Epithelial cell of prostate (primary cell): ENCODE results near the gene FSTL4.
A peak's percentile ranks its signal among the peaks of the same experiment; 100 is the strongest.

Experiments used
- DNase-seq: peaks from one replicate; pipeline ENCODE4 v3.0.0-alpha.2; 2011; ENCODE audit warnings: low read depth, low spot score
- H3K27ac ChIP-seq: fragments of 450-650 bp; 2 replicates; pipeline ENCODE4 v1.5.1; 2017; ENCODE audit warnings: mild to moderate bottlenecking

Gene FSTL4

DNA sequence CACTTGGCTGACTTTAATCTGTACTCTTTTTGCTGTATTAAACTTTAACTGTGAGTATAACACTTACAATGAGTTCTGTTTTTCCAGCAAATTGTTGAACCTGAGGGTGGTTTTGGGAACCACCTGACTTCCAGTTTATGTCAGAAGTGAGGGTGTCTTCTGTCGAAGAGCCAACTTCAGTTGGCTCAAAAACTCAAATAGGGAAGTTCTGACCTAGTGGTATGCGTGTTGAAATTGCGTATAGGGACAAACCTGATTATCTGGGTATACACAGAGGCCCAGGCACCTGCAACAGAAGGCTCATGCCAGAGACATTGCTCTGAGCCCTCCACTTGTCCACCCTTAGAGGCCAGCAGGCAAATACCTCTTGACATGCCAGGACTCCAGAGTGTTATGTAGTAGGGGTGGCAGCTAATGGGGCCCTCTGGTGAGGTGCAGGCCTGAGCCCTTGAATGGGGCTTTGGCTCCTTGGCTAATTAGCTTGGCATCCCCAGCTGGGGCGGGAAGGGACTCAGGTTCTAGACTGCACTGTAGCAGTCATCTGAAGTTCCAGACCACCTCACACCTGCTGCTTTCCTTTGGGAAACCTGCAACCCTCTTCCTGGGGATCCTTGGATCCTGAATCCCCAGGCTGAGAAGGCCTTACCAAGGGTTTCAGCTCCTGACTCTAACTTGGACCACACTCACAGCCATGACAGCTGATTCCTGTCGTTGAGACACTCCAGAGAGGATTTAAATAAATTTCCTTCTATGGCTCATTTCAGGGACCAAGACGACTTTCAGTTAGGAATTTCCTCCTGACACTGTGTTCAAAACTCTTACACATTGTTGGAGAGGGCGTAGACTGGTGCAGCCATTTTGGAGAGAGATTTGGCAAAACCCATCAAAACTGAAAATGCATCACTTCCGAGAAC is 370.9 kb downstream of the FSTL4 start:
- DNase-seq = no peak
- no peak overlapping the region for H3K27ac ChIP-seq

DNA sequence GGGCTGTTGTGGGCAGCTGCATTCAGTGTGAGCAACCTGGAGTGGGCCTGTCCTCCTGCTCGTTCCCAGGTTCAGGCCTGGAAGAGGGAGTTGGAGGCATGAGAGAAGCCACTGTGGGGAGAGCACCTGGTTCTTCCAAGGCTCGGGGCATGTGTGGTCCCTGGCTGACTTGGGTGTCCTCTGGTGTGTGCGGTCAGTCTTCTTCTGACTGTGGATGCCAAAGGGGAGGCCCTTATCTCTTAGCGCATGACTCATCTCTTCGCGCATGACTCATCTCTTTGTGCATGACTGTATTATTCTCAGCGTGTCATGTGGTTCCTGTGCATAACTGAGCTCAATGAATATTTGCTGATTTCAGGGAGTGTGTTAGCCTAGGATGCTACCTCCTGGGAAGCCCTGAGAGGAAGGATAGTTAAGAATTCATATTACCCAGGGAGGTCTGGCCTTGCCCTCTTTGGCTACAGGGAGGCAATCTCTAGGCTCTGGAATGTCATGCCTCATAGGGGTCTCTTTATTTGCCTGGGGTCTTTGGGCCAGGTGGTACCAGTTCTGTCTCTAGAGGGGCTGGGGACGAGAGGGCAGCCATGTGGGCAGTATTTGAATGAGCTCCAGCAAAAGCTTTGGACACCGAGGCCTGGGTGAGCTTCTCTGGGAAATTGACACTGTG is 371.8 kb downstream of the FSTL4 start:
- no peak overlapping the region for H3K27ac ChIP-seq
- peak; percentile 89 for DNase-seq

DNA sequence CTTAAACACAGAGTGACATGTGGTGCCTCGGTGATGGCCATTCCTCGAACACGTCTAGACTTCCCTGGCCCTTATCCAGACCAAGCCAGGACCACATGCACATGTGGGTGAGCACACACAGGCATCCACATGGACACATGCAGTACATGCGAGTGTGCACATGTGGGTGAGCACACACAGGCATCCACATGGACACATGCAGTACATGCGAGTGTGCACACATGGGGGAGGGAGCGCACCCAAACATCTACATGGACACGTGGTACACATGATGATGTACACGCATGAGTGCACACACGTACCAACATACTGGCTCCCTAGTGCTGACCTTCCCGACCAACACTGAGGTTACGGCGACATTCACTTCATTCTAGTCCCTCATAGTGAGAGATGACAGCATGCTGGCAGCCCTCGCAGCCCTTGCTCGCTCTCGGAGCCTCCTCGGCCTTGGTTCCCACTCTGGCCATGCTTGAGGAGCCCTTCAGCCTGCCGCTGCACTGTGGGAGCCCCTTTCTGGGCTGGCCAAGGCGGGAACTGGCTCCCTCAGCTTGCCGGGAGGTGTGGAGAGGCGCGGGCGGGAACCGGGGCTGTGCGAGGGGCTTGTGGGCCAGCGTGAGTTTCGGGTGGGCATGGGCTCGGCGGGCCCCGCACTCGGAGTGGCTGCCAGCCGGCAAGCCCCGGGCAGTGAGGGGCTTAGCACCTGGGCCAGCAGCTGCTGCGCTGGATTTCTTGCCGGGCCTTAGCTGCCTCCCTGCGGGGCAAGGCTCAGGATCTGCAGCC is 373.7 kb downstream of the FSTL4 start:
- H3K27ac ChIP-seq = no peak overlapping the region
- DNase-seq = no peak

DNA sequence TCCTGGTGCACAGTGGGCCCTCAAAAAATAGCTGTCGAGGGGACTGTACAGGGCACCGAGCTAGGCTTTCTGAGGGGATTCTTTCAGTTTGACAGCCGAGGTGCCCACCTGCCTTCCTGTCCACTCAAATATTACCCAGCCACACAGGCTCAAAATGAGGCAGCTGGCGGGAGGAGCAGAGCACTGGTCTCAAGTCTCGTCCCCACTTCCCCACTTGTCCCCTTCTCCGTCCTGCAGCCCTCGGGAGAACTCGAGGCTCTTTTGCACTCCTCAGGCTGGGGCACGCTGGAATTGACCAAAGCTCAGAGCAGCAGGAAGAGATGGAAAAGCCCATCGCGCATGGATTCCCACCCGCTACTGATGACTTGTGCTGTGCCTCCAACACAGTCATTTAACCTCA is 375.4 kb downstream of the FSTL4 start:
- DNase-seq = no peak

DNA sequence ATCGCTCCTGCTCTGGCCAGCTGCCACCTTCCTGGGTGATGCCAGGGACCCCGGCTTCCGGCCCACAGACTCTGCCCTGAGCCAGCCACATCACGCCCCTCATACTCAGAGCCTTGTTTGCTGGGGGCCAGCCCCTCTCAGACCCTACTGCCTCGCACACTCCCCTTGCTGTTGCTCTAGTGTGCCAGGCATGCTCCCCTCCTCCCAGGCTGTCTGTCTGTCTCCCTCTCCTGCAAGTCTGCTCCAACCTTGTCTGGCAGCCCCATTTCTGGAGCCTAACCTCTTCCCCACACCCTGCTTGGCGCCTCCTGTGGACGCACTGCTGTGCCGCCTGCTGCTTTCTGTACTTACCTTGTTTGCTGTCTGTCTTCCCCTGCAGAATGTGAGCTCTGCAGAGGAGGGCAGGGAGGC is 375.8 kb downstream of the FSTL4 start:
- H3K27ac ChIP-seq = no peak overlapping the region
- DNase-seq = no peak

More for the DNA sequence above, 375.4 kb downstream of the FSTL4 start:
- H3K27ac ChIP-seq = no peak overlapping the region

DNA sequence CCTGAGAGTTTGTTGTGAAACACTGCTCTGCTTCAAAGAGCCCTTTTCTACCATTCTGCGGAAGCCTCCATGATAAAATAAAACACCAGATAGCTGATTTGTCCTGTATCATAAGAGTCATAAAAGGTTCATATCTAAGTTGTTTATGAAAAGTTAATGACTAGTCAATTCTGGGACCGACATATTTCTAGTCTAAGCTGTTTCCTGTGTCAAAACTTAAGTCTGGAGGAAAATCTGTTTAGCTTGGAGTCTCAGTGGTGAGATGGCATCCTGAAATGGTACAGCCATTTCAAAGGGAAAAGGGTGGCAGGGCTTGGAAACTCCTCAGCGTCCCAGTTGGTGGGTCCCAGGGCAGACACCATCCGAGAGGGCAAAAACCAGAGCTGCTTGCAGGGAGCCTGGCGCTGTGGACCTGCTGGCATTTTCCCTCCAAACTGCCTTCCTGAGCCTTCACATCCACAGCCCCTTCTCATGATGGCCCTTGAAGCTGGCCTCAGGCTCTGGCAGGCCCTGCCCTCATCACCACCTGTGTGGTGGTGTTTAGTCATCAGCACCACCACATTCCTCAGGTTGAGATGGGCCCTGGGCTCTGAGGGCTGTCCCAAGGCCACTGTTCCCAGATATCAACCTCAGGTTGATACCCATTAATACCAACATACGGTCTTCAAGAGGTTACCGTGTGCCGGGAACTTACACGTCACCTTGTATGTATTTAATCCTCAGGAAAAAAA is 376.5 kb downstream of the FSTL4 start:
- DNase-seq = no peak
- H3K27ac ChIP-seq = no peak overlapping the region

DNA sequence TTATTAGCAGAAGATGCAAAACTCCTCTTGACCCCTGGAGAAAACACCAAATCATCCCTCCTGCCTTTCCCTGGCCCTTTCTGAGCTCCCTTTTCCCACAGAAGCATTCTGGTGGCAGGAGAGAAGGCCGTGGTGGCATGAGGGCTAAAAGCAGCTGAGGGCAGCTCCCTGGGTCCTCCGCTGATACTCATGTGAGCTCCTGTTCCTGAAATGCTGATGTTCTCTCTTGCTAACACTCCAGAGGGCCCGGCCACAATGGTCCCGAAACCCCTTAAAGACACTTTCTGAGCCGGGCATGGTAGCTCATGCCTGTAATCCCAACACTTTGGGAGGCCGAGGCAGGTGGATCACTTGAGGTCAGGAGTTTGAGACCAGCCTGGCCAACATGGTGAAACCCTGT is 377.4 kb downstream of the FSTL4 start:
- no peak for DNase-seq
- H3K27ac ChIP-seq = no peak overlapping the region

DNA sequence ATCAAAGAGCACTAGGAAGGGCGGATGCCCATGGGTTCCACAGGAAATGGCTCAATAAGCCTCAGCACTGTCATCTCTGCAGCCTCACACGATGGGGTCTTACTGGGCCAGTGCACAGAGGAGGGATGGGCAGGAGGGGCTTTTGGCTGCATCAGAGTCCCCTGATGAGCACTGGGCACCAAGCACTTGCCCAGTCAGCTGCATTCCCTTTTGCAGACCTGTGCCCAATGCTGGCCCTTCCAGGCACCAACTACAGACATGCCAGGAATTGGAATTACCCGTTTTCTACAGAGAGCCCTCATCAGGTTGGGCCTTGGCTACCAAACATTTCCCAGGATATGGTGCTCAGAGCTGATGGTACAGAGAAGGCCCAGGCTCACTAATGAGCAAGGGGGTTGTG is 378.1 kb downstream of the FSTL4 start:
- H3K27ac ChIP-seq = no peak overlapping the region
- DNase-seq = no peak

DNA sequence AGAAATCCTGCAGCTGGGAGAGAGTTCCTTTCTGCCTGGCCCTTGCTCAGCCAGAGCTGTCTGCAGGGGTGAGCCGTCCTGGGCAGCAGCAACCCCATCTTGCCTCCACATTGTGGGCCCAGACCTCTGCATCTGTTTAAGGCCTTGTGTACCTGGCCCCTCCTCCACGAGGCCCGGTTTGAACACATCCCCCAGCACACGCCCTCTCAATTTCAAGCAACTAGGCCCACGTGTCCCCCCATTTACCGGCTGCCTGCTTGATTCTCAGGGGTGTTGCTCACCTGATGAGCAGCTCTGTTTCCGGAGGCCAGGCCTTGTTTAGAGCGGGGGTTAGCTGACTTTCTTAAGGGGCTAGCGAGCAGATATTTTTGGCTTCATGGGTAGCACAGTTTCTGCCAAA is 378.7 kb downstream of the FSTL4 start:
- H3K27ac ChIP-seq = no peak overlapping the region
- no peak for DNase-seq

DNA sequence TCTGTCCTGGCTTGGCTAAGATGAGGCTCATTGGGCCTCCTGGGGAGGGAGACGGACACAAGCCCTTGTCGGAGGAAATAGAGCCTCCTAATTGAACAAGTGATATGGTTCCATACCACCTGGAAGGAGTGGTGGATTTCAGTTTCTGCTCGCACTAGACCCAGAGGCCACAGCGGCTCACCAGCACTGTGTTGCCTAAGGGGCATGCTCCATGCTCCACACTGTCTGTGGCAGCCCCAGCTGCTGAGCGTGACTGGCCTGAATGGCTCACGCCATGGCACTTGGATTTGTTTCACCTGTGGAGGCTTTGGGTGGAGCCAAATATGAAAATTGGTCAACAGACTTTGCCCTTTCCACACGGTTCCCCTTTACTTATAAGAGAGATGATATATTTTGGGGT is 379.4 kb downstream of the FSTL4 start:
- DNase-seq = no peak
- H3K27ac ChIP-seq = no peak overlapping the region

DNA sequence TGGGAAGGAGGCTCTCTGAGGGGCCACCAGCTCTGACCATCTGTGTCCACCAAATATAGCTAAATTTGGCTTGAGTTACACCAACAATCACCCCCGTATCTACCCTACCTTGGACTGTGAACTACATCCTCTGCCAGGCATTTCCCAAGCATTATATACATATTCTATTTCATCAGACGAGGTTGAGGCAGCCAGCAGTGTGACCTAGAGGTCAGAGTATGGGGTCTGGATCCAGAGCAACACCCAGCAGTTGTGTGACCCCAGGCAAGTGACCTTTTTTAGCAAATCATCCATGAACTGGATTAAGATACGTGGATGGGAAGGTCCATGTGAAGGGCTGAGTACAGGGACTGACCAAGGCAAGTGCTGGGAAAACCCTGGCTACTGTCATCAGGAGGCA is 379.9 kb downstream of the FSTL4 start:
- no peak overlapping the region for H3K27ac ChIP-seq
- no peak for DNase-seq

DNA sequence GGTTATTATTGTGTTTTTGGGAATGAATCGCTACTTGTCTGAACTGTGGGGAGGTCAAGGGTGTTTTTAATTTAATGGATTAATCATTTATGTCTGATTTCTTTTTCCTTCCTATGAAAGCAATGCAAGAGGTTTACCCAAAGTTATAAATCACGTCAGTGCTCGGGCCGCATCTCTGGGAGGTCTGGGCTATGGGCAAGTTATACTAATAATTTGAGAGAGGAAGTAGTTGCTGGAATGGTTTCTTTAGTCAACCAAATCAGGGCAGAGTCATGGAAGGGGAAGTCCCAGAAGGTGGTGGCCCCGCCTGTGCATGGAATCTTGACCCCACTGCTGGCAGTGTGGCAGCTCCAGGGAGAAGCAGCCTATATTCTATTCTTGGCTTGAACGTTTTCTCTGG is 380.3 kb downstream of the FSTL4 start:
- DNase-seq = no peak
- H3K27ac ChIP-seq = no peak overlapping the region

DNA sequence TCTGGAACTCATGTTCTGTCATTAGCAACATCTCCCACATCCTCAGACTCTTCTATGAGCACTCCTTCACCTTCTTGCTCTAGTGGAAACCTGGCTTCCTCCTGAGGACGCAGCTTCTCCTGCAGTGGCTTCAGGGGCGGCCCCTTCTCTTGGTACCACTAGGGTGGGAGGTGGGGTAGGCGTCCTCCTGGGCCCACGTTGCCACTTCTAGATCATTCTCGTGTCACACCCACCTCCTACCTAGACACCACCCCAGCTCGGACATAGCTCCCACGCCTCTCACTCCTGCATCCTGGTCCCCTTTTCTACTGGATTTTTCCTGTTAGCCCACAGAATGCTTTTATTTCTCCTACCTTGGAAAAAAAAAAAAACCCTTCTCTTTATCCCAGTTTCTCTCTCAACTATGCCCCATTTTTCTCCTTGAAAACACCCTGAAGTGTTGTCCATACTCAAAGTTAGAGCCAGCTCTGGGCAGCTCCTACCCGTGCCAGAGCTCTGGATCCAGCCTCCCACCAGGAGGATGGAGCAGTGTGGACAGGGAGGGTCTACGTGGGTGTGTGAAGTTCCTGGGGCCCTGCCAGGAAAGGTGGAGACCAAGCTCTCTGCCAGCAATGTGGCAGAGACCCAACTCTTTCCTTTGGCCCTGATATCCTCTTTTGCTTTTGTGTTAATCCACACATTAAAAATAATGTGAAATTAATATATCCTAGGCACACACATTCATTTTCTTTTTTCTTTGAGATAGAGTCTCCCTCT is 381.3 kb downstream of the FSTL4 start:
- no peak for DNase-seq

DNA sequence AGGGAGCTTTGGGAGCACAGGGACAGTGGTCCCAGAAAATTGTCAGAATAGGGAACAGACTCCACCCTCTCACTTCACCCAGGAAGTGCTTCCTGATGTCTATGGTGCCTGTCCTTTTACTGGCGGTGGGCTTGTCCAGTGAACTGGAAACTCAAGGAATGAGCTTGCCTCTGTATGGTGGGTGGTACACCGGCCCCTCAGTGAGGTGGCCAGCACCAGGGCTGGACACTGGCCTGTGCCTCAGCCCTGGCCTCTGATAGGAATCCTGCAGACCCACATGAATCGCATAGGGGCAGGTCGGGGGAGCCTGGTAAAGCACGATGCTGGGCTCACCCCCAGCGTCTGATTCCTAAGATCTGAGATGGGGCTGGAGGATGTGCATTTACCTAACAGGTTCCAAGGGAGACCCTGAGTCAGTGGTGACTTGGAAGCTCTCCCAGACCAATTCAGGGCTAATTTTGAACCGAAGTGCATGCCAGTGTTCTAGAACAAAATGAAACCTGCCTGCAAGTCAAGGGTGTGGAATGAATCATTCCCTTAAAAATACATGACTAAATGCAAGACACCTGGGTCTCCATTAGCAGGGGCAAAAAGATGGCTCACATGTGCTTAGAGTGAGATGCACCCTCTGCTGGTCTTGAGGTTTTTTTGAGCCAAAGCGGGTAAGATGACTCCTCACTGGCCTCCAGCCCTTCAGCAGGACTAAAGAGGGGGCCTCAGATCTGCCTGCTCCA is 382.2 kb downstream of the FSTL4 start:
- DNase-seq = peak; percentile 91
- peak overlapping the region; percentile 95 for H3K27ac ChIP-seq

More for the DNA sequence above, 381.3 kb downstream of the FSTL4 start:
- peak overlapping the region; percentile 95 for H3K27ac ChIP-seq

DNA sequence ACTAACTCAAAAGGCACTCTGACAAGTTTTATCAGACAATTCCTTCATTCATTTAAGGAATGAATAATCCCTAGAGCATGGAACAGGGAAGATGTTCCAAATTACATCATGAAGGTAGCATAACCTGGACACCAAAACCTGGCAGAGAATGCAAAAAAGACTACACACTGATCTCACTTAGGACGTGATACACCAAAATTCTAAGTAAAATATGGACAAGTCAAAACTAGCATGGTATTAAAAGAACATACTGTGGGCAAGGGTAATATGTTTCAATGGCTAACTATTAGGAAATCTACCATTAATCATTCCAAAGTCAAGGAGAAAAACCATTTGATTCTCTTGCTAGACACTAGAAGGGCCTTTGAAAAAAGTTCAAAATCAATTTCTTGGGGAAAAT is 384.0 kb downstream of the FSTL4 start:
- peak; percentile 85 for DNase-seq
- H3K27ac ChIP-seq = peak overlapping the region; percentile 95

DNA sequence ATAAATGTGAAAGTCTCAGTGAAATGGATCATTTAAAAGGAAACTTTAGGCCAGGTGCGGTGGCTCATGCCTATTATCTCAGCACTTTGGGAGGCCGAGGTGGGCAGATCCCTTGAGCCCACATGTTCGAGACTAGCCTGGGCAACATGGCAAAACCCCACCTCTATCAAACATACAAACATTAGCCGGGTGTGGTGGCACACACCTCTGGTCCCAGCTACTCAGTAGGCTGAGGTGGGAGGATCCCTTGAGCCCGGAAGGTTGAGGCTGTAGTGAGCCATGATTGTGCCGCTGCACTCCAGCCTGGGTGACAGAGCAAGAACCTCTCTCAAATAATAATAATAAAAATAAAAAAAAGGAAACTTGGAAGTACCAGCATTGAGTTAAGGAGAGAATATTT is 384.4 kb downstream of the FSTL4 start:
- H3K27ac ChIP-seq = peak overlapping the region; percentile 95
- no peak for DNase-seq

DNA sequence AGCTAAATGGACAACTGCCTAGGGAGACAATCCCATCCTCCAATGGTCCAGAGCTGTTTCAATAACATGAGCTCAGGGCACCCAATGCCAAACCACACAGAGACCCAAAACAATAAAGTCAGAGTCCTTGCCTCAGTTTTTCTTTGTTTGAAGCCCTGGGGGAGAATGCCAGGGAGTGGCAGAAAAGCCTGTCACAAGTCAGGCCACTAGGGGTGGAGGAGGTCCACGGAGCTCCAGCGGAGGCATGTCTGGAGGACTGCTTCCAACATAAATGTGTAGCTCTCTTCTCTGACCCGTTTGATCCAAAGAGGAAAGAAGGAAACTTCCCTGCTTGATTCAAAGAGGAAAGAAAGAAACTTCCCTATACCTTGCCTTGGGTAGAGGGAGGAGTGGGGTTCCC is 385.3 kb downstream of the FSTL4 start:
- peak overlapping the region; percentile 95 for H3K27ac ChIP-seq
- DNase-seq = no peak

DNA sequence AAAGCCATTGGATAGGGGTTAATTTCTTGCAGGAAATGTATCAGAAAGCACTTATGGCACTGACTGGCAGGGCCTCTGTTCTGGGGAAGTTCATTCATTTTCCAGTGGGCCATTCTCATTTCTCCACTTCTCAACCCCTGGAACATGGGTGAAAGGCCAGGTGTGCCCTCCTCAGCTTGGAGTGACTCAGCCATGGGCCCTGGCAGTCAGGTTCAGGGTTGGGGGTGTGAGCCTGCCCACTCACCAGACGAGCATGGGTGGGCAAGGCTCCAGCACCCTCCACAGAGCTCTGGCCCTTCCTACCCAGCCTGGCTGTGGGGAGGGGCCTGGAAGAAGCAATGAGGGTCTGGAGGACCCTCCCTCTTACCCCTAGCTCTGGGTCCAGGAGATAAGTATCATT is 386.2 kb downstream of the FSTL4 start:
- DNase-seq = no peak
- H3K27ac ChIP-seq = peak overlapping the region; percentile 95

DNA sequence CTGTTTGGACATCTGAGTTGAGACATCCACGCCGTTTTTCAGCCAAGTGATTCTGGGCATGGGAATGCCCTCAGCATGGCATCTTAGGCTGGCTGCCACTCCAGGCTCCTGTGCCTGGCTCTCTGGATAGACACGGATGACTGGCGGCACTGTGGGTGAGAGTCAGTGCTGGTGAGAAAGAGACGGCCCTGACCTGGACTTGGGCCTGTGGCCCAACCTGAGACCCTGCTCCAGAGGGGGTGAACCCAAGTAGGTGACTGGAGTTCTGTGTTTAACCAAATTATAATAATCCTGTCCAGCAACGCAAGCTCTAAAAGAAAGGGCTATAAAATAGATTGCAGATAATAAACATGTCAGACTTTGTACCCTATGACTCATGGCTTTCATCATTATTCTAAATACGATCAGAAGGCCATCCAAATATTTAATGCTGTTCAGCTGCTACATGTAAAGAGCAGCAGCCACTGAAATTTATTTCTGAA is 386.6 kb downstream of the FSTL4 start:
- H3K27ac ChIP-seq = peak overlapping the region; percentile 95
- no peak for DNase-seq
